OCI-LY7 (cell line): ENCODE results near the gene GALNT17. TPM values are rescaled to one million over a fixed set of nuclear protein-coding genes. Genes with fewer than 3 reads are reported as not detected.

Experiments
- BruUV-seq: library from RNA; stranded (reverse); fragments of 400-500 nt; replicated peaks from 2 replicates; lab custom pipeline; 2021; lab: Mats Ljungman, UMichigan
- CTCF ChIA-PET: fragments of 300-600 bp; sonication (Branson Sonifier 250); formaldehyde crosslinking; loops from one replicate; lab custom pipeline; 2022; ENCODE audit warnings: antibody characterized with exemption; ENCODE audit not compliant: unreplicated experiment; lab: Charles Lee
- POLR2A ChIA-PET: fragments of 300-600 bp; sonication (Branson Sonifier 250); formaldehyde crosslinking; loops from one replicate; lab custom pipeline; 2022; ENCODE audit warnings: antibody characterized with exemption; lab: Charles Lee
- DNase-seq: peaks from one replicate; pipeline ENCODE4 v3.0.0-alpha.2; 2015; ENCODE audit warnings: low spot score
- H2AFZ ChIP-seq: fragments of 200-600 bp; sonication (generic), shearing (Covaris generic); 2 replicates; pipeline ENCODE4 v1.6.1; 2014; ENCODE audit warnings: mild to moderate bottlenecking, antibody characterized with exemption, low read length, moderate library complexity
- H3K27ac ChIP-seq: fragments of 200-600 bp; sonication (generic); 2 replicates; pipeline ENCODE4 v1.5.1; 2014; ENCODE audit warnings: mixed run types, low read depth, mild to moderate bottlenecking, moderate library complexity, low read length, inconsistent platforms; ENCODE audit not compliant: poor library complexity, severe bottlenecking
- H3K36me3 ChIP-seq: fragments of 200-600 bp; sonication (generic); 2 replicates; pipeline ENCODE4 v1.6.1; 2014; ENCODE audit warnings: mild to moderate bottlenecking, antibody characterized with exemption, low read length, moderate library complexity, mixed read lengths; ENCODE audit not compliant: insufficient read depth
- H3K4me1 ChIP-seq: fragments of 200-600 bp; sonication (generic); 2 replicates; pipeline ENCODE4 v1.5.1; 2014; ENCODE audit warnings: mild to moderate bottlenecking, low read length; ENCODE audit not compliant: insufficient read depth, poor library complexity, severe bottlenecking
- H3K4me2 ChIP-seq: fragments of 200-600 bp; sonication (generic); 2 replicates; pipeline ENCODE4 v1.6.1; 2014; ENCODE audit warnings: mild to moderate bottlenecking, low read length
- H3K4me3 ChIP-seq: fragments of 200-600 bp; sonication (generic); 2 replicates; pipeline ENCODE4 v1.5.1; 2014; ENCODE audit warnings: mild to moderate bottlenecking, low read depth, low read length; ENCODE audit not compliant: poor library complexity, severe bottlenecking
- H3K79me2 ChIP-seq: fragments of 200-600 bp; sonication (generic); 2 replicates; pipeline ENCODE4 v1.6.1; 2016; ENCODE audit warnings: low read depth, mild to moderate bottlenecking, low read length, moderate library complexity, mixed read lengths; ENCODE audit not compliant: insufficient read depth
- H3K9me2 ChIP-seq: fragments of 200-600 bp; sonication (generic); 2 replicates; pipeline ENCODE4 v1.6.1; 2016; ENCODE audit warnings: mild to moderate bottlenecking, low read length, mixed read lengths; ENCODE audit not compliant: insufficient read depth
- H3K9me3 ChIP-seq: fragments of 200-600 bp; sonication (generic); 2 replicates; pipeline ENCODE4 v1.6.1; 2014; ENCODE audit warnings: mild to moderate bottlenecking, mixed run types, low read length, mixed read lengths
- H4K20me1 ChIP-seq: fragments of 200-600 bp; sonication (generic); 2 replicates; pipeline ENCODE4 v1.6.1; 2014; ENCODE audit warnings: mild to moderate bottlenecking, antibody characterized with exemption, low read length, moderate library complexity, mixed read lengths; ENCODE audit not compliant: insufficient read depth
- CTCF ChIP-seq: fragments of 200-600 bp; sonication (generic); conservative IDR thresholded peaks from 2 replicates; pipeline ENCODE4 v1.5.1; 2014; ENCODE audit warnings: mild to moderate bottlenecking, antibody characterized with exemption, low read length, moderate library complexity, mixed read lengths
- EZH2phosphoT487 ChIP-seq: fragments of 200-600 bp; sonication (generic); IDR thresholded peaks from 2 replicates; pipeline ENCODE4 v1.6.1; 2018; ENCODE audit warnings: low read depth, borderline replicate concordance, mild to moderate bottlenecking, mixed run types, antibody characterized with exemption, low read length, moderate library complexity, mixed read lengths
- intact Hi-C: fragments of 100-400 bp; cut with micrococcal nuclease; formaldehyde crosslinking; loops from one replicate; pipeline ENCODE4 v1.10.0; 2022; ENCODE audit not compliant: unreplicated experiment
- total RNA-seq, 2 experiments: library from RNA; depleted of rRNA in 1 of 2; stranded (reverse); fragments of >200 nt in 1 of 2; shearing (Covaris generic) in 1 of 2; gene quantifications; 2 replicates each; pipeline ENCODE4 v1.2.3, GENCODE V29; 2014 to 2022

Gene GALNT17
- total RNA-seq, 2 experiments from 2014 or later = not detected

DNA sequence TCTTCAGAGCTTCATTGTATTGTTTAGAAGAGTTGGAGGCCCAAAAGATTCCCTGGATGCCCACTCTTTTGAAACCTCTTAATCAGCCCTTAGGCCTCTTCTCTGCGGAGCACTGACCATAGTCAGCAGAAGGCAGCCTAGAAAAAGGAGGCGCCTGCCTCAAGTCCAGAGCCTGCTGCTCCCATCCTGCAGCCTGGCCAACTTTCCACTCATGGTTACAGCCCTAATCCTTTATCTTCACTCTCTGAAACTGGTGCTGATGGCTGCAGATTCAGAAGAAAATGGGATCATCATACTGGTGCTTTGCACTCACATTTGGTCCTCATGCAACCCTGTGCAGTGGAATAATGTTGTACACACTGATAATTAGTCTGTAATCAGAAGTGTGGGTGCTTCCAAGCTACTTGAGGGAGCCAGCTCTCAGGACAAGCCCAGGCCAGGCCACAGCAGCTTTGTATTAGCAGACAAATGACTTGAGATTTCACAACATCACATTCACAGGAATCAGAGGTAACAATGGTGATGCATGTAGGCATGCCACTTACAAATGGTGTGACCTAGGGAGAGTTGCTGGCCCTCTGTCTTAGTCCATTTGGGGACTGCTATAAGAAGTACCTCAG lies 272.9 kb downstream of the GALNT17 start:
- ChIA-PET CTCF (no interaction called here), POLR2A (no interaction called here)
- no peak for DNase-seq
- TF ChIP-seq EZH2phosphoT487 (no peak), CTCF (no peak)
- Histone ChIP-seq H3K4me1 (no peaks in the 10 kb centered on the region), H3K27ac (no peak overlapping the region), H3K9me3 (no peaks in the 10 kb centered on the region), H3K9me2 (no peaks in the 10 kb centered on the region), H3K4me3 (no peak overlapping the region), H3K36me3 (no peaks in the 10 kb centered on the region), H4K20me1 (no peaks in the 10 kb centered on the region), H3K4me2 (no peak overlapping the region), H3K79me2 (no peaks in the 10 kb centered on the region), H2AFZ (no peak overlapping the region)
- BruUV-seq = no TSS peak
- intact Hi-C loops = no loop called here

GRCh38 chr7:71408271-71408670 lies 276.3 kb downstream of the GALNT17 start:
- no peaks in the 10 kb centered on the region for H3K79me2 ChIP-seq
- no peaks in the 10 kb centered on the region for H3K4me1 ChIP-seq
- BruUV-seq = no TSS peak
- H3K9me2 ChIP-seq = no peaks in the 10 kb centered on the region
- intact Hi-C loops = no loop called here
- H3K4me3 ChIP-seq = no peak overlapping the region
- no peaks in the 10 kb centered on the region for H4K20me1 ChIP-seq
- H3K36me3 ChIP-seq = no peaks in the 10 kb centered on the region
- TF ChIP-seq CTCF = no peak
- no peak for DNase-seq
- no peak overlapping the region for H3K4me2 ChIP-seq
- no peak overlapping the region for H2AFZ ChIP-seq
- POLR2A ChIA-PET = no interaction called here
- CTCF ChIA-PET = no interaction called here
- H3K9me3 ChIP-seq = no peaks in the 10 kb centered on the region
- no peak overlapping the region for H3K27ac ChIP-seq

DNA sequence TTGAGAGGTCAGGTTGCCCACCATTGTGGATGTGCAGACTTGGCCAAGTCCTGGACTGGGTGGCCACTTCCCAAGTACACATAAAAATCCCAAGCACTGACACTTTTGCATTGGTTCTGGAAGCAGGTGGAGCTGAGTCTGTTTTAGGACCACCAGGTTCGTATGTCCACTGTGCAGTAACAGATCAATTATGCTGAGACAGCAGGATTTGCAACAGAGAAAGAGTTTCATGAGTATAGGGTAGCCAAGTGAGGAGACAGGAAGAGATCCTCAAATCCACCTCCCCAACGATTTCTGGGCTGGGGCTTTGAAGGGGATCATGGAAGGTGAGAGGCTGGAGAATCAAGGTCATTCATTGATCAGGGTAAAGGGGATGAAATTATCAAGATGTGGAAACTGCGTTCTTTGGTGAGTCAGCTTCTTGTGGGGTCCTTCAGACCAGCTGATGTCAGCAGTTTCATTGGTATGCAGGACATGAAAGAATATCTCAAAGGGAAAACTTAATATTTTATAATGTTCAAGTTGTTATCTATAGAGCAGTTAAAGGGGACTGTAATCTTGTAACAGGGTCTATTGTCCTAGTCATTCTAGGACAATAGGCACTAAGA lies 277.7 kb downstream of the GALNT17 start:
- no peaks in the 10 kb centered on the region for H3K36me3 ChIP-seq
- H3K4me3 ChIP-seq = no peak overlapping the region
- no peak overlapping the region for H3K27ac ChIP-seq
- H3K9me3 ChIP-seq = no peaks in the 10 kb centered on the region
- ChIA-PET CTCF (no interaction called here), POLR2A (interaction anchor here (0.8 kb wide), 1 partner anchor 793 kb away, joined by 7 read pairs; no protein-coding TSS in a partner anchor)
- intact Hi-C loops = no loop called here
- TF ChIP-seq EZH2phosphoT487 = no peak
- TF ChIP-seq CTCF = no peak
- H3K4me1 ChIP-seq = no peaks in the 10 kb centered on the region
- H3K4me2 ChIP-seq = no peak overlapping the region
- no peak for DNase-seq
- BruUV-seq = no TSS peak
- H3K79me2 ChIP-seq = no peaks in the 10 kb centered on the region
- H2AFZ ChIP-seq = no peak overlapping the region
- H4K20me1 ChIP-seq = no peaks in the 10 kb centered on the region
- no peaks in the 10 kb centered on the region for H3K9me2 ChIP-seq
